22Rv1 (cell line): ENCODE measurements around the gene CRYAB.

Experiments
- ZFX ChIP-seq: fragments of 450-650 bp; IDR thresholded peaks from 2 replicates; pipeline ENCODE4 v1.6.1; 2017; ENCODE audit warnings: antibody characterized with exemption, borderline replicate concordance
- TF ChIP-seq, protein P1 (sequence below): fragments of 450-650 bp; IDR thresholded peaks from 2 replicates; pipeline ENCODE4 v1.5.1; 2017; ENCODE audit warnings: mild to moderate bottlenecking

DNA sequence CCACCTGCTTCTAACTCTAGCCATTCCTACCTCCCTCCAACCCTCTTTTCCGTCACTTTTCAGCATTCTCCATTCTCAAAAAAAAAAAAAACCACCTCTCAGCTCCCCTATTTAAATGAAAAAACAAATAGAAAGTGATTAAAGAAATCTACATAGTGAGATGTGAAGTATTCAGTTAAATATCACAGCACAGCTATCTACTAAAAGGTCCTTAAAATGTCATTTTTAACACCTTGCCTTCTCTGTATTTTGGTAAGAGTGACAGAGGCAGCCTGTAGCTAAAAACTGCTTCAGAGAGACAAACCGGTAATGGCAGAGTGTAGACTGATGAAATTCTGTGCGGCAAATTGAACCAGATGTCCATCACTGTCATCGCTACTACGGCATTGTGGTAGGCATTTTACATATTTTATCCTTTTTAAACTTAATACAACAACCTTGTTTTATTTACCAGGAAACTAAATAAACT lies 39.8 kb downstream of the CRYAB start:
- TF ChIP-seq, protein P1, sequence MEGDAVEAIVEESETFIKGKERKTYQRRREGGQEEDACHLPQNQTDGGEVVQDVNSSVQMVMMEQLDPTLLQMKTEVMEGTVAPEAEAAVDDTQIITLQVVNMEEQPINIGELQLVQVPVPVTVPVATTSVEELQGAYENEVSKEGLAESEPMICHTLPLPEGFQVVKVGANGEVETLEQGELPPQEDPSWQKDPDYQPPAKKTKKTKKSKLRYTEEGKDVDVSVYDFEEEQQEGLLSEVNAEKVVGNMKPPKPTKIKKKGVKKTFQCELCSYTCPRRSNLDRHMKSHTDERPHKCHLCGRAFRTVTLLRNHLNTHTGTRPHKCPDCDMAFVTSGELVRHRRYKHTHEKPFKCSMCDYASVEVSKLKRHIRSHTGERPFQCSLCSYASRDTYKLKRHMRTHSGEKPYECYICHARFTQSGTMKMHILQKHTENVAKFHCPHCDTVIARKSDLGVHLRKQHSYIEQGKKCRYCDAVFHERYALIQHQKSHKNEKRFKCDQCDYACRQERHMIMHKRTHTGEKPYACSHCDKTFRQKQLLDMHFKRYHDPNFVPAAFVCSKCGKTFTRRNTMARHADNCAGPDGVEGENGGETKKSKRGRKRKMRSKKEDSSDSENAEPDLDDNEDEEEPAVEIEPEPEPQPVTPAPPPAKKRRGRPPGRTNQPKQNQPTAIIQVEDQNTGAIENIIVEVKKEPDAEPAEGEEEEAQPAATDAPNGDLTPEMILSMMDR, result no peak
- TF ChIP-seq ZFX, result no peak
